Gastrocnemius medialis (tissue), 4 donors: ENCODE measurements around the gene MITD1. TPM values are rescaled to one million over a fixed set of nuclear protein-coding genes. Genes with fewer than 3 reads are reported as not detected.
A peak's percentile ranks its signal among the peaks of the same experiment; 100 is the strongest.
"Not testable (repeated sequence)": the region's sequence is repeated elsewhere in the genome, so short reads cannot be mapped to it uniquely, and the experiment has no call there.

Source experiments
- ATAC-seq, 2 donors: fragments of 150-250 bp; one replicate each; pipeline ENCODE4 v1.9.1; 2016
- DNase-seq, 2 donors: peaks; one replicate each; pipeline ENCODE4 v3.0.0-alpha.2; 2019
- H3K27ac ChIP-seq, 4 donors: fragments of 200-600 bp; sonication (generic); 1 replicate in 1 of 4; 2 replicates in 3 of 4; pipeline ENCODE4 v1.5.1; 2016 to 2018; ENCODE audit warnings: mild to moderate bottlenecking in 2 of 4, moderate library complexity in 1 of 4
- H3K27me3 ChIP-seq, 3 donors: fragments of 200-600 bp; sonication (generic) in 2 of 3; 1 replicate in 1 of 3; 2 replicates in 2 of 3; pipeline versions ENCODE4 v1.5.1 to v1.6.0; 2016 to 2019; ENCODE audit warnings: mild to moderate bottlenecking in 1 of 3, moderate library complexity in 1 of 3
- H3K36me3 ChIP-seq, 2 donors: fragments of 200-600 bp; sonication (generic) in 1 of 2; one replicate each; pipeline ENCODE4 v1.5.1; 2017 to 2018
- H3K4me1 ChIP-seq, 2 donors: fragments of 200-600 bp; sonication (generic) in 1 of 2; one replicate each; pipeline ENCODE4 v1.5.1; 2016 to 2017; ENCODE audit warnings: mild to moderate bottlenecking in 2 of 2
- H3K4me3 ChIP-seq, 4 donors: fragments of 200-600 bp; sonication (generic) in 3 of 4; 1 replicate in 1 of 4; 2 replicates in 3 of 4; pipeline ENCODE4 v1.5.1; 2016 to 2019; ENCODE audit warnings: mild to moderate bottlenecking in 2 of 4
- H3K9me3 ChIP-seq, 3 donors: fragments of 200-600 bp; sonication (generic) in 2 of 3; 1 replicate in 1 of 3; 2 replicates in 2 of 3; pipeline ENCODE4 v1.5.1; 2016 to 2019
- CTCF ChIP-seq, 5 experiments: fragments of 450-650 bp in 3 of 5; fragments of 200-600 bp in 2 of 5; sonication (generic) in 2 of 5; IDR thresholded peaks in 4 of 5; conservative IDR thresholded peaks in 1 of 5; 1 replicate in 4 of 5; 2 replicates in 1 of 5; pipeline ENCODE4 v1.5.1; 2016 to 2019; ENCODE audit warnings: antibody characterized with exemption in 5 of 5, mild to moderate bottlenecking in 3 of 5, moderate library complexity in 3 of 5
- POLR2A ChIP-seq, 2 donors: fragments of 450-650 bp; IDR thresholded peaks; one replicate each; pipeline ENCODE4 v1.6.1; 2017; ENCODE audit warnings: antibody characterized with exemption in 2 of 2, mild to moderate bottlenecking in 2 of 2, moderate library complexity in 2 of 2
- in situ Hi-C, 4 donors: fragments of 200-750 bp; cut with MboI; loops; one replicate each; pipeline versions ENCODE4 v1.15.0 to v1.8.0; 2017; ENCODE audit warnings: low sequenced_read_pairs in 4 of 4
- intact Hi-C: fragments of 100-400 bp; cut with DNase I; formaldehyde crosslinking; loops from one replicate; pipeline ENCODE4 v1.15.1; 2023; ENCODE audit warnings: low total_unique reads
- total RNA-seq, 4 donors: library from RNA; depleted of rRNA; stranded (reverse); fragments of >200 nt; gene quantifications; one replicate each; pipeline versions ENCODE4 v1.1.0 to v1.2.3, GENCODE V29; 2016

MITD1 gene
- total RNA-seq, 4 donors from 2014 or later: 12.3 to 16.8 (median 13.2) TPM

DNA sequence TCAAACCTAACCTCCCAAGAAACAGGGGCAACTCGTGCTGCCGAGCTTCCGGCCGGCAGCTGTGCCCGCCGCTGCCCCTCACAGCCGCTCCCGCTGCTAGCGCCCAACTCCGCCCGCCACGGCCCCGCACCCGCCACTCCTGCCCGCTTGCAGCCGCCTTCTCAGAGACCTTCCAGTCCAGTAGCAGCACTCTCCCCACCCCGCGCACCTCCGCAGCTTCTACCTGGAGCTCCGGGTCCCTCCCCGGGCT lies 40.1 kb downstream of the MITD1 start:
- intact Hi-C loops (loop anchor here (1.0 to 2.0 kb wide), 3 partner anchors 14 to 350 kb away; partner anchors contain the start of genes LIPT1, MITD1, MRPL30 and REV1), in situ Hi-C loops (no loop called here)
- DNase-seq (no peak), ATAC-seq (peak; percentile 55 to 57)
- H3K4me1 ChIP-seq: peaks cover 4 to 11% of the 10 kb centered on the region in 2 donors
- H3K27ac ChIP-seq: peak overlapping the region; percentile 78 to 81 (median 79)
- no peak for TF ChIP-seq CTCF (IDR thresholded peaks at IDR 0.05 in 4 of 5, conservative IDR thresholded peaks at IDR 0.05 in 1 of 5)
- peak in 1 of 2 donors; percentile 92 for TF ChIP-seq POLR2A (IDR thresholded peaks at IDR 0.05)
- no peaks in the 10 kb centered on the region for H3K36me3 ChIP-seq
- no peaks in the 10 kb centered on the region for H3K27me3 ChIP-seq
- H3K9me3 ChIP-seq: no peaks in the 10 kb centered on the region
- peak overlapping the region; percentile 80 to 98 (median 88) for H3K4me3 ChIP-seq

- in situ Hi-C loops (no loop called here), intact Hi-C loops (loop anchor here (2.0 kb wide), 1 partner anchor 351 kb away; the partner anchor contains the start of gene REV1)
- Histone ChIP-seq H3K4me3 (peak overlapping the region; percentile 80 to 98 (median 88)), H3K36me3 (no peaks in the 10 kb centered on the region), H3K27ac (peak overlapping the region; percentile 78 to 81 (median 79)), H3K4me1 (peaks cover 4 to 11% of the 10 kb centered on the region in 2 donors), H3K9me3 (no peaks in the 10 kb centered on the region), H3K27me3 (no peaks in the 10 kb centered on the region)
- no peak for TF ChIP-seq CTCF (IDR thresholded peaks at IDR 0.05 in 4 of 5, conservative IDR thresholded peaks at IDR 0.05 in 1 of 5)
- no peak for TF ChIP-seq POLR2A (IDR thresholded peaks at IDR 0.05)
- DNase-seq (no peak), ATAC-seq (peak in 1 of 2 donors; percentile 28)
Measured at GRCh38 chr2:99140056-99140859, 40.6 kb downstream of the MITD1 start.

- no peak for TF ChIP-seq CTCF (IDR thresholded peaks at IDR 0.05 in 4 of 5, conservative IDR thresholded peaks at IDR 0.05 in 1 of 5)
- Histone ChIP-seq H3K9me3 (no peaks in the 10 kb centered on the region), H3K36me3 (no peaks in the 10 kb centered on the region), H3K4me1 (peaks cover 4 to 11% of the 10 kb centered on the region in 2 donors), H3K27me3 (no peaks in the 10 kb centered on the region), H3K4me3 (no peak overlapping the region), H3K27ac (no peak overlapping the region)
- intact Hi-C loops: no loop called here
- ATAC-seq (no peak), DNase-seq (no peak)
- in situ Hi-C loops: no loop called here
Measured at GRCh38 chr2:99139003-99139402, 41.9 kb downstream of the MITD1 start.

- H3K4me1 ChIP-seq, intact Hi-C loops, in situ Hi-C loops, DNase-seq, H3K27ac ChIP-seq, H3K9me3 ChIP-seq, H3K36me3 ChIP-seq, H3K4me3 ChIP-seq, H3K27me3 ChIP-seq, ATAC-seq: not testable (repeated sequence)
Measured at GRCh38 chr2:99135044-99135556, 45.8 kb downstream of the MITD1 start.

DNA sequence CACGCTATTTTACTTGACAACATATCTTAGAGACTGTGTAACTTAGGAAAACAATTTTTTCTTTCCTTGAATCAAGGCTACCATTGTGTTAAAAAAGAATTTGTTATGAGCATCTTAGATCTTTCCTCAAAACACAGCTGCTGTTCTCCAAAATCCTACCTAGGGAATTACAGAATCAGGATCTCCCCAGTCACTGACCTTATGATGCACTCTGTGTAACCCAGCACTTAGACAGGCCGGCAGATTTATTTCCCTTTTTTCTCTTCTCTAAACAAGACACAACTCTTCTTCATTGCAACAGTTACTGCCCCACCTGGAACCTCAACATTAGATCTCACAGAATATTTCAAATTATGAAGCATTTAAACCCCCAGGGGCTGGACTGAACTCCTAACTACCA lies 52.9 kb downstream of the MITD1 start:
- Histone ChIP-seq H3K9me3 (peaks cover 0 to 5% (median 2%) of the 10 kb centered on the region in 3 donors), H3K4me1 (no peaks in the 10 kb centered on the region), H3K27me3 (no peaks in the 10 kb centered on the region), H3K27ac (no peak overlapping the region), H3K4me3 (no peak overlapping the region), H3K36me3 (no peaks in the 10 kb centered on the region)
- in situ Hi-C loops: no loop called here
- ATAC-seq: no peak
- intact Hi-C loops: no loop called here
- DNase-seq: no peak
- TF ChIP-seq POLR2A (IDR thresholded peaks at IDR 0.05) (no peak), CTCF (IDR thresholded peaks at IDR 0.05 in 4 of 5, conservative IDR thresholded peaks at IDR 0.05 in 1 of 5) (no peak)

Other genes with a start within 250 kb of the MITD1 start
- gene CRACDL, start 244.8 kb downstream of the MITD1 start, total RNA-seq: 10 to 100 TPM in 1 of 4 donors, 1 to 10 TPM in 2, under 1 TPM in 1; 0.71 to 18.2 (median 2.9) TPM
- gene C2orf15, start 39.4 kb downstream of the MITD1 start, total RNA-seq: not detected
- gene TSGA10, start 26.1 kb downstream of the MITD1 start, total RNA-seq: 1 to 10 TPM in 2 of 4 donors, under 1 TPM in 2; 0.40 to 5.8 (median 1.5) TPM
- 1 to 10 TPM; 4.2 to 7.5 (median 6.2) TPM for gene LIPT1, start 26.1 kb downstream of the MITD1 start, total RNA-seq
- 10 to 100 TPM; 29.3 to 43.4 (median 35.5) TPM for gene MRPL30, start 126 bp upstream of the MITD1 start, total RNA-seq
- not detected for gene LYG2, start 74.6 kb upstream of the MITD1 start, total RNA-seq
- gene LYG1, start 120.1 kb upstream of the MITD1 start, total RNA-seq: under 1 TPM in 1 of 4 donors, not detected in 3; 0.67 TPM
- gene TXNDC9, start 155.3 kb upstream of the MITD1 start, total RNA-seq: 10 to 100 TPM; 23.3 to 32.4 (median 29.7) TPM
- 10 to 100 TPM; 33.0 to 71.3 (median 50.7) TPM for gene EIF5B, start 156.3 kb upstream of the MITD1 start, total RNA-seq